ENCODE data around the gene VSTM2B. TPM values are rescaled to one million over a fixed set of nuclear protein-coding genes. Genes with fewer than 3 reads are reported as not detected.

Gene VSTM2B
- total RNA-seq, 4 donors from 2014 or later: not detected

GRCh38 chr19:29598036-29598435 lies 72.2 kb downstream of the VSTM2B start:
- no peaks in the 10 kb centered on the region for H3K9me3 ChIP-seq
- WGBS, 2 donors (ENCODE audit: low coverage in 1 of 2): 68% methylated on average over 7 of the region's 7 CpGs; no CpG with 5 or more reads in 1 of the 2 donors
- peaks cover 41% of the 10 kb centered on the region for H3K27me3 ChIP-seq
- no peaks in the 10 kb centered on the region for H3K4me1 ChIP-seq
- DNase-seq: no peak
- H3K4me3 ChIP-seq: no peak overlapping the region
- H3K36me3 ChIP-seq: no peaks in the 10 kb centered on the region
- TF ChIP-seq CTCF (IDR thresholded peaks at IDR 0.05): no peak
- TF ChIP-seq POLR2A (IDR thresholded peaks at IDR 0.05): no peak
- in situ Hi-C loops (cut with MboI; ENCODE audit: low pct_ligation_motif_present in 1 of 4, low pct_unique_long_range_greater_than_20kb in 1 of 4, low sequenced_read_pairs in 3 of 4): no loop called here
- H3K27ac ChIP-seq: no peak overlapping the region
- intact Hi-C loops (cut with DNase I; ENCODE audit: low total_unique reads): no loop called here

- Histone ChIP-seq H3K36me3 (no peaks in the 10 kb centered on the region), H3K27ac (no peak overlapping the region), H3K4me1 (no peaks in the 10 kb centered on the region), H3K27me3 (peaks cover 41% of the 10 kb centered on the region), H3K9me3 (no peaks in the 10 kb centered on the region), H3K4me3 (no peak overlapping the region)
- in situ Hi-C loops (cut with MboI; ENCODE audit: low pct_ligation_motif_present in 1 of 4, low pct_unique_long_range_greater_than_20kb in 1 of 4, low sequenced_read_pairs in 3 of 4) (no loop called here), intact Hi-C loops (cut with DNase I; ENCODE audit: low total_unique reads) (no loop called here)
- TF ChIP-seq POLR2AphosphoS5 (IDR thresholded peaks at IDR 0.05) (no peak), EP300 (IDR thresholded peaks at IDR 0.05; ENCODE audit: low read depth) (no peak), CTCF (IDR thresholded peaks at IDR 0.05) (no peak), POLR2A (IDR thresholded peaks at IDR 0.05) (no peak)
- DNase-seq: no peak
- WGBS, 2 donors (ENCODE audit: low coverage in 1 of 2): 17 to 71% methylated on average over 1 to 3 of the region's 3 CpGs
Measured at GRCh38 chr19:29598496-29598895, 72.7 kb downstream of the VSTM2B start.

- H3K36me3 ChIP-seq: no peaks in the 10 kb centered on the region
- TF ChIP-seq EP300 (IDR thresholded peaks at IDR 0.05; ENCODE audit: low read depth): no peak
- no peak for TF ChIP-seq POLR2AphosphoS5 (IDR thresholded peaks at IDR 0.05)
- no peak overlapping the region for H3K27ac ChIP-seq
- H3K4me1 ChIP-seq: peaks cover 9 to 18% (median 13%) of the 10 kb centered on the region in 4 donors
- in situ Hi-C loops (cut with MboI; ENCODE audit: low pct_ligation_motif_present in 1 of 4, low pct_unique_long_range_greater_than_20kb in 1 of 4, low sequenced_read_pairs in 3 of 4) (loop anchor here (10.0 to 25.0 kb wide), 3 partner anchors 109 to 234 kb away; partner anchors contain the start of gene C19orf12 (in 3 of the 4)), intact Hi-C loops (cut with DNase I; ENCODE audit: low total_unique reads) (no loop called here)
- H3K27me3 ChIP-seq: peaks cover 4% of the 10 kb centered on the region
- H3K9me3 ChIP-seq: no peaks in the 10 kb centered on the region
- WGBS, 2 donors (ENCODE audit: low coverage in 1 of 2): 63 to 67% methylated on average over 3 to 5 of the region's 5 CpGs
- DNase-seq: no peak
- no peak overlapping the region for H3K4me3 ChIP-seq
Measured at GRCh38 chr19:29603308-29603707, 77.5 kb downstream of the VSTM2B start.

GRCh38 chr19:29605653-29606419 lies 80.0 kb downstream of the VSTM2B start, which contains the start of gene POP4:
TSS of gene POP4 (plus strand) at chr19:29606283. CDS start at chr19:29606319, 36 bp downstream.
- Histone ChIP-seq H3K27me3 (no peaks in the 10 kb centered on the region), H3K4me1 (peaks cover 9 to 18% (median 13%) of the 10 kb centered on the region in 4 donors), H3K9me3 (no peaks in the 10 kb centered on the region), H3K36me3 (peaks cover 0 to 6% (median 0%) of the 10 kb centered on the region in 4 donors), H3K27ac (peak within 1 kb of the TSS; percentile 90 to 97 (median 96)), H3K4me3 (peak within 1 kb of the TSS; percentile 70 to 81 (median 79))
- intact Hi-C loops (cut with DNase I; ENCODE audit: low total_unique reads): no loop called here
- in situ Hi-C loops (cut with MboI; ENCODE audit: low pct_ligation_motif_present in 1 of 4, low pct_unique_long_range_greater_than_20kb in 1 of 4, low sequenced_read_pairs in 3 of 4): loop anchor here (5.0 to 25.0 kb wide), 4 partner anchors 106 to 231 kb away; partner anchors contain the start of gene C19orf12 (in 3 of the 4)
- 1% methylated on average over 47 of the region's 47 CpGs; no CpG with 5 or more reads in 1 of the 2 donors for whole genome bisulfite sequencing, 2 donors (ENCODE audit: low coverage in 1 of 2)
- TF ChIP-seq POLR2A (IDR thresholded peaks at IDR 0.05) (peak; percentile 99), POLR2AphosphoS5 (IDR thresholded peaks at IDR 0.05) (peak; percentile 98 to 99 (median 98)), EP300 (IDR thresholded peaks at IDR 0.05; ENCODE audit: low read depth) (no peak), CTCF (IDR thresholded peaks at IDR 0.05) (no peak)
- DNase-seq: peak; percentile 98
